Body of pancreas (tissue), 4 donors: Measurements from ENCODE around the gene KRTAP20-4.

Experiments used
- CTCF ChIP-seq, 7 experiments: fragments of 450-650 bp in 4 of 7; fragments of 200-600 bp in 3 of 7; sonication (generic) in 3 of 7; IDR thresholded peaks; one replicate each; pipeline ENCODE4 v1.5.1; 2016 to 2019; ENCODE audit warnings: antibody characterized with exemption in 7 of 7
- POLR2A ChIP-seq, 3 donors: fragments of 450-650 bp; IDR thresholded peaks; one replicate each; pipeline ENCODE4 v1.6.1; 2016; ENCODE audit warnings: antibody characterized with exemption in 3 of 3, mild to moderate bottlenecking in 2 of 3

GRCh38 chr21:30652891-30653290 is 32.5 kb downstream of the KRTAP20-4 start:
- TF ChIP-seq CTCF (IDR thresholded peaks at IDR 0.05) (no peak), POLR2A (IDR thresholded peaks at IDR 0.05) (no peak)
